DND-41 (cell line): ENCODE results near the gene ZNF222.

Experiments
- CTCF ChIP-seq: IDR thresholded peaks from 2 replicates; pipeline ENCODE4 v1.5.1; 2012; ENCODE audit warnings: borderline replicate concordance, low read length, moderate library complexity, mild to moderate bottlenecking; ENCODE audit not compliant: poor library complexity, severe bottlenecking; ENCODE audit errors: extremely low read depth
- EZH2 ChIP-seq: IDR thresholded peaks from 3 replicates; pipeline ENCODE4 v1.6.1; 2012; ENCODE audit warnings: borderline replicate concordance, low read depth, mild to moderate bottlenecking, moderate library complexity, low read length, inconsistent platforms; ENCODE audit not compliant: severe bottlenecking

- TF ChIP-seq EZH2 (no peak), CTCF (no peak)
Observed at GRCh38 chr19:44007473-44007872, 17.7 kb upstream of the ZNF222 start.
